Endothelial cell of umbilical vein (primary cell): Measurements from ENCODE around the gene PLXND1. TPM values are rescaled to one million over a fixed set of nuclear protein-coding genes. Genes with fewer than 3 reads are reported as not detected.

Source experiments
- BruUV-seq: library from RNA; stranded (reverse); fragments of 400-500 nt; replicated peaks from 2 replicates; lab custom pipeline; 2021; lab: Mats Ljungman, UMichigan
- CTCF ChIA-PET: fragments of 300-600, 350-600 bp; sonication (Branson Sonifier 250); formaldehyde crosslinking; loops from one replicate; lab custom pipeline; 2021; ENCODE audit warnings: antibody characterized with exemption, inconsistent platforms; lab: Charles Lee
- POLR2A ChIA-PET: fragments of 300-600, 350-600 bp; sonication (Branson Sonifier 250); formaldehyde crosslinking; loops from one replicate; lab custom pipeline; 2021; ENCODE audit warnings: antibody characterized with exemption, inconsistent platforms; lab: Charles Lee
- DNase-seq: peaks from one replicate; pipeline ENCODE4 v3.0.0-alpha.2; 2011; ENCODE audit warnings: low read depth, low spot score
- FAIRE-seq: peaks from 2 replicates; lab custom pipeline; 2011; peaks lifted over from hg19 to GRCh38; lab: Jason Lieb, UNC
- H2AFZ ChIP-seq: 2 replicates; pipeline ENCODE4 v1.6.0; 2012; ENCODE audit warnings: low read depth, low read length, control low read depth, inconsistent platforms
- H3K27ac ChIP-seq: 2 replicates; pipeline ENCODE4 v1.5.1; 2011; ENCODE audit warnings: low read depth, mild to moderate bottlenecking, control low read depth, low read length, moderate library complexity; ENCODE audit not compliant: insufficient read depth
- H3K27me3 ChIP-seq, 2 experiments: 2 replicates each; pipeline versions ENCODE4 v1.6.0 to v1.6.1; 2011; ENCODE audit warnings: low read length in 2 of 2, mixed read lengths in 1 of 2; ENCODE audit not compliant: control insufficient read depth in 2 of 2, insufficient read depth in 2 of 2
- H3K36me3 ChIP-seq, 2 experiments: 2 replicates in 1 of 2; 3 replicates in 1 of 2; pipeline ENCODE4 v1.5.1; 2011; ENCODE audit warnings: low read length in 2 of 2, mild to moderate bottlenecking in 1 of 2, moderate library complexity in 1 of 2; ENCODE audit not compliant: control insufficient read depth in 2 of 2, insufficient read depth in 2 of 2; ENCODE audit errors: extremely low read depth in 1 of 2
- H3K4me1 ChIP-seq: 3 replicates; pipeline ENCODE4 v1.5.1; 2011; ENCODE audit warnings: mild to moderate bottlenecking, low read length; ENCODE audit not compliant: control insufficient read depth, insufficient read depth; ENCODE audit errors: extremely low read depth
- H3K4me2 ChIP-seq: 2 replicates; pipeline ENCODE4 v1.6.1; 2011; ENCODE audit warnings: low read length, control low read depth, mixed read lengths; ENCODE audit not compliant: insufficient read depth
- H3K4me3 ChIP-seq, 3 experiments: fragments of 200-600 bp in 1 of 3; sonication (generic), shearing (Covaris generic) in 1 of 3; replicated peaks in 1 of 3; 2 replicates each; pipeline ENCODE4 v1.5.1; 2011 to 2016; ENCODE audit warnings: control low read depth in 3 of 3, low read length in 3 of 3, mild to moderate bottlenecking in 2 of 3, inconsistent platforms in 1 of 3, low read depth in 1 of 3, moderate library complexity in 1 of 3; ENCODE audit not compliant: insufficient read depth in 1 of 3
- H3K79me2 ChIP-seq: 2 replicates; pipeline ENCODE4 v1.6.0; 2012; ENCODE audit warnings: low read length, inconsistent platforms; ENCODE audit not compliant: control insufficient read depth, insufficient read depth
- H3K9ac ChIP-seq: replicated peaks from 2 replicates; pipeline ENCODE3; 2011; ENCODE audit warnings: low read length, control low read depth; ENCODE audit not compliant: insufficient read depth; ENCODE audit errors: extremely low read depth
- H3K9me1 ChIP-seq: replicated peaks from 3 replicates; pipeline ENCODE4 v1.6.0; 2011; ENCODE audit warnings: mild to moderate bottlenecking, low read length; ENCODE audit not compliant: control insufficient read depth, insufficient read depth; ENCODE audit errors: extremely low read depth
- H3K9me3 ChIP-seq: replicated peaks from 2 replicates; pipeline ENCODE4 v1.5.1; 2012; ENCODE audit warnings: low read length, inconsistent platforms; ENCODE audit not compliant: control insufficient read depth, insufficient read depth
- H4K20me1 ChIP-seq: replicated peaks from 2 replicates; pipeline ENCODE3; 2011; ENCODE audit warnings: mild to moderate bottlenecking, low read length; ENCODE audit not compliant: control insufficient read depth, insufficient read depth; ENCODE audit errors: extremely low read depth
- EZH2 ChIP-seq: IDR thresholded peaks from 2 replicates; pipeline ENCODE4 v1.6.1; 2012; ENCODE audit warnings: borderline replicate concordance, low read depth, mild to moderate bottlenecking, moderate library complexity, low read length, inconsistent platforms; ENCODE audit not compliant: severe bottlenecking
- FOS ChIP-seq: IDR thresholded peaks from 2 replicates; pipeline ENCODE4 v1.6.1; 2011; ENCODE audit warnings: mild to moderate bottlenecking, low read length, moderate library complexity, borderline replicate concordance; ENCODE audit not compliant: insufficient read depth
- JUN ChIP-seq: IDR thresholded peaks from 2 replicates; pipeline ENCODE4 v1.6.1; 2011; ENCODE audit warnings: borderline replicate concordance, low read depth; ENCODE audit not compliant: insufficient read length, insufficient read depth
- MYC ChIP-seq: IDR thresholded peaks from one replicate; pipeline ENCODE4 v1.6.1; 2011; ENCODE audit warnings: mild to moderate bottlenecking, low read depth, low read length
- POLR2A ChIP-seq: IDR thresholded peaks from 2 replicates; pipeline ENCODE4 v1.6.1; 2012; ENCODE audit warnings: low read depth, mild to moderate bottlenecking, control low read depth, low read length
- POLR2AphosphoS5 ChIP-seq: IDR thresholded peaks from 2 replicates; pipeline ENCODE4 v1.6.1; 2012; ENCODE audit warnings: low read depth, mild to moderate bottlenecking, control low read depth, low read length, moderate library complexity; ENCODE audit not compliant: insufficient read depth
- dilution Hi-C: fragments of 300-500 bp; cut with MboI; formaldehyde crosslinking; loops from one replicate; pipeline ENCODE4 v1.15.0; 2019; ENCODE audit warnings: low sequenced_read_pairs; ENCODE audit not compliant: extremely low pct_ligation_motif_present
- intact Hi-C: fragments of 100-400 bp; cut with micrococcal nuclease; formaldehyde crosslinking; loops from one replicate; pipeline ENCODE4 v1.10.0; 2022
- polyA plus RNA-seq, 4 experiments: library from polyadenylated mRNA; depleted of rRNA in 3 of 4; stranded (reverse) in 3 of 4; unstranded in 1 of 4; fragments of >200 nt; gene quantifications; 2 replicates each; pipeline versions ENCODE4 v1.2.1 to v1.2.3, GENCODE V29; 2011 to 2012; ENCODE audit warnings: missing spikeins in 1 of 4
- total RNA-seq: library from RNA; stranded (reverse); gene quantifications from 2 replicates; pipeline ENCODE4 v1.2.3, GENCODE V29; 2021
- TF ChIP-seq, protein P1 (sequence below), 2 donors: IDR thresholded peaks; 1 replicate in 1 of 2; 2 replicates in 1 of 2; pipeline ENCODE4 v1.5.1; 2011; ENCODE audit warnings: low read length in 2 of 2, mild to moderate bottlenecking in 2 of 2, moderate library complexity in 2 of 2, control low read depth in 1 of 2, inconsistent platforms in 1 of 2, low read depth in 1 of 2; ENCODE audit not compliant: insufficient read depth in 1 of 2; ENCODE audit errors: extremely low read depth in 1 of 2
- TF ChIP-seq, protein P2 (sequence below): IDR thresholded peaks from 2 replicates; pipeline ENCODE4 v1.6.1; 2011; ENCODE audit not compliant: insufficient read depth, insufficient read length

The PLXND1 gene
- total and polyA plus RNA-seq, 2 donors (not counting 3 experiments of a cell fraction or from before 2014, with no cell fraction given) = 300 to 834 TPM

DNA sequence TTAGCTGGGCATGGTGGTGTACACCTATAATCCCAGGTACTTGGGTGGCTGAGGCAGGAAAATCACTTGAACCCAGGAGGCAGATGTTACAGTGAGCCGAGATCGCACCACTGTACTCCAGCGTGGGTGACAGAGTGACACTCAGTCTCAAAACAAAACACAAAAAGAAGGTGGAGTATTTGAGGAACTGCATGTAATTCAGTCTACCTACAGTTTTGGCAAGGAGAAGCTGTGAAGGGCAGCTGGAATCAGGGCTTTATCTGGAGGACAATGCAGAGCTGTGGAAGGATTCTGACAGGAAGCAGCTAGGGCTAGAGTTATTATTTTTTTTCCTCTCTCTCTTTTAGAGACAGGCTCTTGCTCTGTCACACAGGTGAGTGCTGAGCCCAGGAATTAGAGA is 56.7 kb downstream of the PLXND1 start:
- no peaks in the 10 kb centered on the region for H4K20me1 ChIP-seq
- no peak for DNase-seq
- BruUV-seq = no TSS peak
- H3K4me2 ChIP-seq = no peak overlapping the region
- ChIA-PET POLR2A (no interaction called here), CTCF (interaction anchor here (5.6 kb wide), 1 partner anchor 59 kb away, joined by 49 read pairs; no protein-coding TSS in a partner anchor)
- no peaks in the 10 kb centered on the region for H3K79me2 ChIP-seq
- no peak overlapping the region for H3K4me3 ChIP-seq
- H2AFZ ChIP-seq = no peak overlapping the region
- H3K9ac ChIP-seq = no peak overlapping the region
- H3K9me1 ChIP-seq = no peaks in the 10 kb centered on the region
- intact Hi-C loops = no loop called here
- H3K27ac ChIP-seq = no peak overlapping the region
- no peak for TF ChIP-seq FOS
- TF ChIP-seq EZH2 = no peak
- TF ChIP-seq JUN = no peak
- TF ChIP-seq MYC = no peak
- no peak for TF ChIP-seq POLR2A
- TF ChIP-seq, protein P1, sequence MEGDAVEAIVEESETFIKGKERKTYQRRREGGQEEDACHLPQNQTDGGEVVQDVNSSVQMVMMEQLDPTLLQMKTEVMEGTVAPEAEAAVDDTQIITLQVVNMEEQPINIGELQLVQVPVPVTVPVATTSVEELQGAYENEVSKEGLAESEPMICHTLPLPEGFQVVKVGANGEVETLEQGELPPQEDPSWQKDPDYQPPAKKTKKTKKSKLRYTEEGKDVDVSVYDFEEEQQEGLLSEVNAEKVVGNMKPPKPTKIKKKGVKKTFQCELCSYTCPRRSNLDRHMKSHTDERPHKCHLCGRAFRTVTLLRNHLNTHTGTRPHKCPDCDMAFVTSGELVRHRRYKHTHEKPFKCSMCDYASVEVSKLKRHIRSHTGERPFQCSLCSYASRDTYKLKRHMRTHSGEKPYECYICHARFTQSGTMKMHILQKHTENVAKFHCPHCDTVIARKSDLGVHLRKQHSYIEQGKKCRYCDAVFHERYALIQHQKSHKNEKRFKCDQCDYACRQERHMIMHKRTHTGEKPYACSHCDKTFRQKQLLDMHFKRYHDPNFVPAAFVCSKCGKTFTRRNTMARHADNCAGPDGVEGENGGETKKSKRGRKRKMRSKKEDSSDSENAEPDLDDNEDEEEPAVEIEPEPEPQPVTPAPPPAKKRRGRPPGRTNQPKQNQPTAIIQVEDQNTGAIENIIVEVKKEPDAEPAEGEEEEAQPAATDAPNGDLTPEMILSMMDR (IDR thresholded peaks at IDR 0.05; ENCODE audit: extremely low read depth in 1 of 2, insufficient read depth in 1 of 2, low read depth in 1 of 2, low read length in 2 of 2) = no peak
- TF ChIP-seq, protein P2, sequence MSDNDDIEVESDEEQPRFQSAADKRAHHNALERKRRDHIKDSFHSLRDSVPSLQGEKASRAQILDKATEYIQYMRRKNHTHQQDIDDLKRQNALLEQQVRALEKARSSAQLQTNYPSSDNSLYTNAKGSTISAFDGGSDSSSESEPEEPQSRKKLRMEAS = no peak
- TF ChIP-seq POLR2AphosphoS5 = no peak
- peaks cover 3% of the 10 kb centered on the region for H3K4me1 ChIP-seq
- H3K36me3 ChIP-seq = no peaks in the 10 kb centered on the region
- FAIRE-seq = peak; percentile 15
- H3K9me3 ChIP-seq = no peaks in the 10 kb centered on the region
- dilution Hi-C loops = no loop called here
- H3K27me3 ChIP-seq = no peaks in the 10 kb centered on the region
